Activated CD4-positive, alpha-beta T cell treated with anti-CD3 and anti-CD28 coated beads, Interleukin-2, amount 10 ng/mL, durations not matched to agents 24 days and 14 days (primary cell): ENCODE data around the gene FOXRED1. TPM values are rescaled to one million over a fixed set of nuclear protein-coding genes. Genes with fewer than 3 reads are reported as not detected.

Source experiments
- DNase-seq: peaks from one replicate; pipeline ENCODE4 v3.0.0; 2022
- H3K27ac Mint-ChIP-seq: one replicate; pipeline ENCODE4 v1.8.0; 2022; ENCODE audit warnings: mild to moderate bottlenecking, mixed read lengths
- H3K27me3 Mint-ChIP-seq: one replicate; pipeline ENCODE4 v1.8.0; 2022; ENCODE audit warnings: mixed read lengths
- H3K36me3 Mint-ChIP-seq: one replicate; pipeline ENCODE4 v1.8.0; 2022; ENCODE audit warnings: low read depth, mild to moderate bottlenecking, mixed read lengths
- H3K4me1 Mint-ChIP-seq: one replicate; pipeline ENCODE4 v1.8.0; 2021; ENCODE audit warnings: mixed read lengths
- H3K4me3 Mint-ChIP-seq: one replicate; pipeline ENCODE4 v1.8.0; 2022; ENCODE audit warnings: mild to moderate bottlenecking, moderate library complexity, mixed read lengths
- H3K9me3 Mint-ChIP-seq: one replicate; pipeline ENCODE4 v1.8.0; 2021; ENCODE audit warnings: mixed read lengths
- intact Hi-C: fragments of 100-400 bp; cut with micrococcal nuclease; formaldehyde crosslinking; loops from one replicate; pipeline ENCODE4 v1.15.1; 2023
- total RNA-seq: library from RNA; stranded (reverse); gene quantifications from 2 replicates; pipeline ENCODE4 v1.2.3, GENCODE V29; 2022

Gene FOXRED1
- total RNA-seq, 1 donor from 2014 or later, result 59.2 TPM

DNA sequence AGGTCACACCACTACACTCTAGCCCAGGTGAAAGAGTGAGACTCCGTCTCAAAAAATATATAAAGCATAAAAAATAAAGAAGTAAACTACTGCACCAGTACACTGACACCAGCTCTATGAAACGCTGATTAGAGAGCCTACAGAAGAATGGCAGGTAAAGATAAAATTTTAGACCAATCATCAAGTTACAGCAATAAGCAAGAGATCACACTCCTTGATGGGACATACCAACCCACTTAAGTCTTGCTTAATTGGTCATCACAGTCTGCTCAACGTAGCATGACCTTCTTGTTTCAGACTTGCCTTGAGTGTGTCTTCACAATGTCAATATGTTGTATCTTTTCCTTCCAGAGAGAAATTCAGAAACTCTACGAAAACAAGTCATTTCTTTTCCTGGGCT is 12.7 kb upstream of the FOXRED1 start:
- intact Hi-C loops, result no loop called here
- no peaks in the 10 kb centered on the region for H3K27me3 Mint-ChIP-seq
- no peak for DNase-seq
- peaks cover 2% of the 10 kb centered on the region for H3K4me1 Mint-ChIP-seq
- peaks cover 26% of the 10 kb centered on the region for H3K36me3 Mint-ChIP-seq
- H3K4me3 Mint-ChIP-seq, result no peak overlapping the region
- H3K27ac Mint-ChIP-seq, result no peak overlapping the region
- no peaks in the 10 kb centered on the region for H3K9me3 Mint-ChIP-seq

DNA sequence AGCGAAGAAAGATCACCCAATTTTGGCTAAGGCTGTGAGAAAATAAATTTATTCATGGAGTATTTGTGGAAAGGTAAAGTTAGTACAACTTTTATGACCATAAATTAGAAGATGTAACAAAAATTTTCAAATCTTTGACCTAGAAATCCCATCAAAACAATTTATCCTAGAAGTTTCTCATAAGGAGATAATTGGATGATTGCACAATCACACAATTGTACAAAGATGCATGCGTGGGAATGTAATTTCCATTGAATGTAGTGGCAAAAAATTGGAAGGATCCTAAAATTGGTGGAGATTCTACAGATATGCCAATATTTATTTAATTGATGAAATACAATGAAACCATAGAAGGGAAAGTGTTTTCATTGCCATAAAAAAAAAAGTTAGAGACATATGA is 11.8 kb upstream of the FOXRED1 start:
- Mint-ChIP-seq H3K9me3 (no peaks in the 10 kb centered on the region), H3K4me3 (no peak overlapping the region), H3K27ac (no peak overlapping the region), H3K27me3 (no peaks in the 10 kb centered on the region), H3K4me1 (peaks cover 2% of the 10 kb centered on the region), H3K36me3 (peaks cover 29% of the 10 kb centered on the region)
- no peak for DNase-seq
- intact Hi-C loops, result no loop called here

DNA sequence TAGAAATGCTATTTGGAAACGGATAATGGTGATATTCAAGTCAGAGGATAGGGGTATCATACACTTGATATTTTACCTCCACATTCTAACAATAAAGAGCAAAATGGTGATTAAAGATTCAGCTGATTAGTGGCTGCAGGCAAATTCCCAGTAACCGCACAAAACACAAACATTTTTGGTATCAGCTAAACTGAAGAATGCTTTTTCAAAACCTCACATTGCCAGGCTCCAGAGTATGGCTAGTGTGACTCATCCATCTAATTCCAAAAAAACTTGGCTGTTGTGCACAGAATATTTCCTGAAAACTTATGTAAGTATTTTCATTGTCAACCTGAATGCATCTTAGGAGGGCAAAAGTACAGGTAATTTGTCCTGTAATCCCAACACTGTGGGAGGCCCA is 11.2 kb upstream of the FOXRED1 start:
- peaks cover 29% of the 10 kb centered on the region for H3K36me3 Mint-ChIP-seq
- H3K9me3 Mint-ChIP-seq, result no peaks in the 10 kb centered on the region
- H3K27me3 Mint-ChIP-seq, result no peaks in the 10 kb centered on the region
- H3K27ac Mint-ChIP-seq, result no peak overlapping the region
- intact Hi-C loops, result no loop called here
- DNase-seq, result no peak
- H3K4me1 Mint-ChIP-seq, result peaks cover 2% of the 10 kb centered on the region
- H3K4me3 Mint-ChIP-seq, result no peak overlapping the region

DNA sequence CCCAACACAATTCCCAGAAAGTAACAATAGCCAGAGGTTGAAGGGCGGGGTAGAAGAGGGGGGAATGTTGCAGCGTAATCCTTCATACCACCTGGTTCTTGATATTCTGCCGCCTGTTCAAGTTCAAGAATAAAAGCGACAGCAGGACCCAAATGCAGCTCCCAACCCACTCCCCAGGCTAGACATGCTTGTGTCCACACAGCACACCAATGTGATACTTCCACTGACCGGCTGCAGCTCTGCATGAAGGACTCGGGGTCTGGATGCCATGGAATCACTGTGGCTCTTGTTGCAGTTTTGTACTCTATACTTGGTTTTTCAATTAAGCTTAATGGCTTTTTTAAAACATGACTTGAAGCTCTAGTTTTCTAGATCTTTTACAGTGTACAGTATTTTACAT is 6.7 kb upstream of the FOXRED1 start:
- intact Hi-C loops, result loop anchor here (10.0 kb wide), 1 partner anchor 337 kb away; no protein-coding TSS in a partner anchor
- Mint-ChIP-seq H3K9me3 (no peaks in the 10 kb centered on the region), H3K27me3 (no peaks in the 10 kb centered on the region), H3K27ac (no peak overlapping the region), H3K36me3 (peaks cover 56% of the 10 kb centered on the region), H3K4me3 (no peak overlapping the region), H3K4me1 (peaks cover 10% of the 10 kb centered on the region)
- DNase-seq, result no peak

DNA sequence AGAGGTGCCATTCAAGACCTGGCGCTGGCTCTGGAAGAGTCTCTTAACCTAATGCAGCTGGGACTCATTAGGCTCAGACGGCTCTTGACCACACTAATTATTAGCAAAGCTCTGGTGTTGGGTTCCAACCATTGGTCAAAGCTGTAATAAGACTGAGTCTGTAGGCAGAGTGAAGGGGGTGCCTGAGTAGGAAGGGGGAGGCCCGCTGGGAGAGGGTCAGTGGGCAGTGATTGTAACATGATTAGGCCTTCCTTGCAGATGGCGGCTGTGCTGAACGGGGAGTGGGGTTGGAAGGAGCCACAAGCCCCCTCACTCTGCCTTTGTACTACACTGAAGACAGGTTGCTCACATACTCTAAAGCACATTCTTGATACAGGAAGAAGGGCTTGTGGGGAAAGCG is 5.5 kb upstream of the FOXRED1 start:
- DNase-seq, result no peak
- no peak overlapping the region for H3K4me3 Mint-ChIP-seq
- intact Hi-C loops, result loop anchor here (10.0 kb wide), 1 partner anchor 339 kb away; no protein-coding TSS in a partner anchor
- H3K36me3 Mint-ChIP-seq, result peaks cover 61% of the 10 kb centered on the region
- H3K9me3 Mint-ChIP-seq, result no peaks in the 10 kb centered on the region
- H3K27ac Mint-ChIP-seq, result no peak overlapping the region
- H3K4me1 Mint-ChIP-seq, result peaks cover 16% of the 10 kb centered on the region
- no peaks in the 10 kb centered on the region for H3K27me3 Mint-ChIP-seq

DNA sequence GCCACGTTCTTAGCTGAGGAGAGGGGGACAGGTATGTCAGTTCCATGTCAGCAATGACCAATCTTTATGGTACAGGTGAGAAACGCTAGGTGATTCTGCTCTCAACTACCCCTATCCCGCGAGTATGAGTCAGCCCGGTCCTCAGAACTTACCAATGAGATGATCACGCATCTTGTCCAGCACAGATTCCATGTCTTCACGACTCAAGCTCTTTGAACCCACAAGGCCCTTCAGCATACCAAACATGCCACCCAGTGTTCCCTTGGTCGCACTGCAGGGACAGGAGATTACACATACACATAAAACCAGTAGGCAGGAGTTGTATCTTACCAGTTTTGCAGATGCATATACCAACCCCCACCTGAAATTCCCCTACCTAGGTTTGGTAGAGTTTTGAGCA is 3.1 kb upstream of the FOXRED1 start:
- no peak for DNase-seq
- H3K36me3 Mint-ChIP-seq, result peaks cover 60% of the 10 kb centered on the region
- H3K9me3 Mint-ChIP-seq, result no peaks in the 10 kb centered on the region
- intact Hi-C loops, result loop anchor here (5.0 to 10.0 kb wide), 2 partner anchors 341 to 1389 kb away; no protein-coding TSS in a partner anchor
- H3K4me3 Mint-ChIP-seq, result no peak overlapping the region
- no peaks in the 10 kb centered on the region for H3K27me3 Mint-ChIP-seq
- peaks cover 30% of the 10 kb centered on the region for H3K4me1 Mint-ChIP-seq
- no peak overlapping the region for H3K27ac Mint-ChIP-seq

DNA sequence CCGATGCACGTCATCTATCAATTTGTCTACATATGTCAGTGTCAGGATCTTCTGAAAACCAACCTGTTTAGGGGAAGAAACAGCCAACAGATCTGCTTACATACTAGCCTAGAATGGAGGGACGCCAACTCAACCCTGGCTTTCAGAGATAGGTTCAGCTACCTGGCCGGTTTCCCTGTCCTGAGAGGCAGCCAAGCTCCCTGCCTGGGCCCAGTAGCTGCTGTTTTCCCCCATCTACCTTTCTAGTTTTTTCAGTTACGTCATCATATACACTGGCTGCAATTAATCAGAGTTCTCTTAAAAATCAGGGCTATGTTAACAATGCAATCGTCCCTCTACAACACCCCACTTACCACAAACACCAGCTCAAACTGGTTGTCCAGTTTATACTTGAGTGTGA is 1.3 kb upstream of the FOXRED1 start:
- H3K36me3 Mint-ChIP-seq, result peaks cover 56% of the 10 kb centered on the region
- intact Hi-C loops, result loop anchor here (2.0 to 10.0 kb wide), 4 partner anchors 205 to 1390 kb away; partner anchors contain the start of genes CDON and CHEK1
- DNase-seq, result no peak
- H3K4me3 Mint-ChIP-seq, result peak overlapping the region; percentile 95
- no peaks in the 10 kb centered on the region for H3K27me3 Mint-ChIP-seq
- H3K9me3 Mint-ChIP-seq, result no peaks in the 10 kb centered on the region
- peaks cover 33% of the 10 kb centered on the region for H3K4me1 Mint-ChIP-seq
- H3K27ac Mint-ChIP-seq, result peak overlapping the region; percentile 92

DNA sequence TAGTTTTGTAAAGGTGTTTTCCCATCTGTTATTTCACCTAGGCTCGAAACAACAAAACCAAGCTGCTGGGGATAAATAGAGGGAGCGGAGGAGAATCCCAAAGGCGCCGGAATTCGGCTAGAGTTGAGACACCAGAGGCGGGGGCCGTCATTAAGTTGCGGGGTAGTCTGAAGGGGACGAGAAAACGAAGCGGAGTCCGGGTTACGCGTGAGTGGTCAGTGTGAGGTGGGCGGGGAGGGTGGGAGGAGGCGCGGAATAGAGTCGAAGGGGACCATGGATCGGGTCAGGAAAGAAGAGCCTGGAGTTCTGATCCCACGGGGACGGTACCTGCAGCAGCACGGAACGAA is 620 bp upstream of the FOXRED1 start:
- peak overlapping the region; percentile 95 for H3K4me3 Mint-ChIP-seq
- H3K9me3 Mint-ChIP-seq, result no peaks in the 10 kb centered on the region
- intact Hi-C loops, result loop anchor here (2.0 to 10.0 kb wide), 4 partner anchors 206 to 1391 kb away; partner anchors contain the start of genes CDON and CHEK1
- peaks cover 53% of the 10 kb centered on the region for H3K36me3 Mint-ChIP-seq
- H3K4me1 Mint-ChIP-seq, result peaks cover 33% of the 10 kb centered on the region
- DNase-seq, result peak; percentile 68
- no peaks in the 10 kb centered on the region for H3K27me3 Mint-ChIP-seq
- H3K27ac Mint-ChIP-seq, result peak overlapping the region; percentile 92

DNA sequence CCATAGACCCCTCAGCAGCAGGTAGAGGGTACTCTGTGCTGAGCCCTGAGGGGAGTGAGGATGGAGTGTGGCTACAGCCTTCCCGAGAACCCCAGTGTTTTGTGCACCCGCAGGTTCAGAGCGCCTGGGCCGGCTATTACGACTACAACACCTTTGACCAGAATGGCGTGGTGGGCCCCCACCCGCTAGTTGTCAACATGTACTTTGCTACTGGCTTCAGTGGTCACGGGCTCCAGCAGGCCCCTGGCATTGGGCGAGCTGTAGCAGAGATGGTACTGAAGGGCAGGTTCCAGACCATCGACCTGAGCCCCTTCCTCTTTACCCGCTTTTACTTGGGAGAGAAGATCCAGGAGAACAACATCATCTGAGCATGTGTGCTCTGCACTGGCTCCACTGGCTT is 8.4 kb downstream of the FOXRED1 start:
- no peak overlapping the region for H3K27ac Mint-ChIP-seq
- intact Hi-C loops, result no loop called here
- DNase-seq, result no peak
- peaks cover 14% of the 10 kb centered on the region for H3K4me1 Mint-ChIP-seq
- H3K27me3 Mint-ChIP-seq, result no peaks in the 10 kb centered on the region
- H3K36me3 Mint-ChIP-seq, result peaks cover 45% of the 10 kb centered on the region
- H3K9me3 Mint-ChIP-seq, result no peaks in the 10 kb centered on the region
- no peak overlapping the region for H3K4me3 Mint-ChIP-seq

DNA sequence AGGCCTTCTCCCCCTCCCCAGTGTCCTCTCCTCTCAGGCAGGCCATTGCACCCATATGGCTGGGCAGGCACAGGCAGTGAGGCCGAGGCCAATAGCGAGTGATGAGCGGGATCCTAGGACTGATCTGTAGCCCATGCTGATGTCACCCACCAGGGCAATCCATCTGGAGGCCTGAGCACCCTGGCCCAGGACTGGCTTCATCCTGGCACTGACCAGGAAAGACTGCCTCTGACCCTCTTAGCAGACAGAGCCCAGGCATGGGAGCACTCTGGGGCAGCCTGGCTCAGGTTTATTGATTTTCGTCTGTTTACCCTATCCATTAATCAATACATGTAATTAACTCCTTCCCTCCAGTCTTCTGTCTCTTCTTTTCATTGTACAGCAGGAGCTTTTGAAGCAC is 8.8 kb downstream of the FOXRED1 start:
- H3K27ac Mint-ChIP-seq, result no peak overlapping the region
- H3K4me1 Mint-ChIP-seq, result peaks cover 18% of the 10 kb centered on the region
- intact Hi-C loops, result no loop called here
- no peak overlapping the region for H3K4me3 Mint-ChIP-seq
- no peaks in the 10 kb centered on the region for H3K27me3 Mint-ChIP-seq
- no peak for DNase-seq
- peaks cover 42% of the 10 kb centered on the region for H3K36me3 Mint-ChIP-seq
- H3K9me3 Mint-ChIP-seq, result no peaks in the 10 kb centered on the region

DNA sequence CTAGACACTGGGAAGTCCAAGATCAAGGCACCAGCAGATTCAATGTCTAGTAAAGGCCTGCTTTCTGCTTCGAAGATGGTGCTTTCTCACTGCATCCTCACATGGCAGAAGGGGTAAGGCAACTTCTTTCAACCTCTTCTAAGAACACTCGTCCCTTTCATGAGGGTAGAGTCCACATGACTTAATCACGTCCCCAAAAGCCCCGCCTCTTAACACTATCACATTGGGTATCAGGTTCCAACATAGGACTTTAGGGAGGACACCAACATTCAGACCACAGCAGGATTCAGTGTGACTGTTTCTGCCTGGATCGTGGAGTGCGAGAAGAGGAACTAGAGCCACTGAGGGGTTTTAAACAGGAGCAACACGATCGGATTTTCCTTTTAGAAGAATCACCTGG is 10.2 kb downstream of the FOXRED1 start:
- no peak overlapping the region for H3K4me3 Mint-ChIP-seq
- H3K27me3 Mint-ChIP-seq, result no peaks in the 10 kb centered on the region
- peaks cover 38% of the 10 kb centered on the region for H3K36me3 Mint-ChIP-seq
- H3K9me3 Mint-ChIP-seq, result no peaks in the 10 kb centered on the region
- DNase-seq, result no peak
- peaks cover 24% of the 10 kb centered on the region for H3K4me1 Mint-ChIP-seq
- no peak overlapping the region for H3K27ac Mint-ChIP-seq
- intact Hi-C loops, result no loop called here

DNA sequence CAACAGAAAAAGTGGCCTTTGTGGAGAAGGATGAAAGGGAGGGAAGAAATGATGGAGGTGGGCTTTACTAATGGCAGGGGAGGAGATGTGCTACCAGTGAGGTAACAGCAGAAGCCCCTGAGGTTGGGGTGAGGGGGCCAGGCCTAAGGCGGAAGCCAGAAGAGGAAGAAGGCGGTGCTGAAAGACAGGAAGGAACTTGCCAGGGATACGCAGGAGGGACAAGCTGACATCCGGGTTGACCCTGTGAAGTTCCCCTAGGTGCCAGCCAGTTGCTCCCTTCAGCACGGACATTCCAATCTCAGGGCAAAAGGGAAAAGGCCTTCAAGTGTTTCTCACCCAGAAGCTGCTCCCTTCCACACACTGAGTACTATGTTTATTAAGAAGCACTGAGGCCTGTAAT is 11.6 kb downstream of the FOXRED1 start:
- no peak for DNase-seq
- Mint-ChIP-seq H3K36me3 (peaks cover 28% of the 10 kb centered on the region), H3K27me3 (no peaks in the 10 kb centered on the region), H3K27ac (peak overlapping the region; percentile 56), H3K4me1 (peaks cover 33% of the 10 kb centered on the region), H3K4me3 (no peak overlapping the region), H3K9me3 (no peaks in the 10 kb centered on the region)
- intact Hi-C loops, result no loop called here

DNA sequence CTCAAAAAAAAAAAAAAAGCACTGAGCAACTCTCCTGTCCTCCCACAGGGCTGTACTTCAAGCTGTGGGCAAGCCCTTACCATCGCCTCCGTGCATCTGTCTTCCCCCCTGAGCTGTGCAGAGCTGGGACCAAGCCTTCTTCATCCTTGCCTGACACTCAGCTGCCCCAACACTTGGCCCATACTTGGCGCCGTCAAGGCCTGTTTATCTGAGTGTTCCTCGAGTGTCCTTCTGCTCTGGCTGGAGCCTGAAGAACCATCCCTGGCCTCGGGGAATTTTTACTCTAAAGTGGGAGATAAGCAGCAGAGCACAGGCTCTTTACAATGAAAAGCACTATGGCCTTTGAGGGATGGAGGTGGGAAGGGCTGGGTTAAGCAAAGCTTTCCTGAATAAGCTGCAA is 12.3 kb downstream of the FOXRED1 start:
- H3K27me3 Mint-ChIP-seq, result no peaks in the 10 kb centered on the region
- no peak overlapping the region for H3K27ac Mint-ChIP-seq
- intact Hi-C loops, result no loop called here
- H3K4me3 Mint-ChIP-seq, result peak overlapping the region; percentile 98
- no peak for DNase-seq
- H3K4me1 Mint-ChIP-seq, result peaks cover 31% of the 10 kb centered on the region
- H3K9me3 Mint-ChIP-seq, result no peaks in the 10 kb centered on the region
- H3K36me3 Mint-ChIP-seq, result peaks cover 23% of the 10 kb centered on the region

DNA sequence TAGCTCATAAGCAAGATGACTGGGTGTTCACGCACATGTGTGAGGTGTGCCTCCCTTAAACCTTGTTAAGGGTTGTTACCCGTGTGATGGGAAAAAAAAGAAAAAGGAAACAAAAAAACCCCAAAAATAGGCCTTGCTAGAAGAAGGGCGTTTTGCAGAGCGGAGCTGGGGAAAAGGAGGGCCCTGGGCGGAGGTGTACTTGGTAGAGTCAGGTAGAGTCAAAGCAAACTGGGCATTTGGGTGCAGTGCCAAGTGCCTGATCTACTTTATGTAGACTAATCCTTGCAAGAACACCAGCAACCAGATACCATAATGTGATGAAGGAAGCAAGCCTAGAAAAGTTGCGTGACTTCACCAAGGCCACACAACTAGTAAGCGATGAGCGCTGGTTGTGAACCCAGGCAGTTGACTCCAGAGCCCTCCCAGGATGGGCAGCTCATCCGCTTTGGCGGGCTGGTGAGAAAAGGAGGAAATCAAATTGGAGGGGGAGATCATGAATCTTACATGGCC is 12.8 kb downstream of the FOXRED1 start:
- Mint-ChIP-seq H3K9me3 (no peaks in the 10 kb centered on the region), H3K36me3 (peaks cover 23% of the 10 kb centered on the region), H3K27ac (peak overlapping the region; percentile 94), H3K27me3 (no peaks in the 10 kb centered on the region), H3K4me1 (peaks cover 31% of the 10 kb centered on the region), H3K4me3 (peak overlapping the region; percentile 98)
- intact Hi-C loops, result loop anchor here (2.0 kb wide), 1 partner anchor 73 kb away; the partner anchor contains the start of gene ST3GAL4
- DNase-seq, result no peak

DNA sequence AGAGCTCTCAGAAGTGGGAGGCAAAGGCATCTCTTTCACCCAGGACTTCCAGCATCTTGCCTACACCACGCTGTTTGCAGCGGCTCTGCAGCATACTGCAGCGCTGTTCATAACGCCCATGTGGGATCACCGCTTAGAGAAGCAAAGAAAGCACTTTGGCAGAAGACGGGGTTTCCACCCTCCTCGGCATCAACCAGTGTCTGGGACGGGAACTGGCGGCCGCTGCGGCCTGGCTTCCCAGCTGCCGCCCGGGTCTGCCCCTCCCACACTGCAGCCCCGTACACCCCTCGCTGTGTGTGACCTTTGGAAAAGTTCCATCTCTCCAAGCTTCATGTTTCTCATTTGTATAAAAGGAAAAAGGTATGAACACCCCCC is 13.4 kb downstream of the FOXRED1 start:
- Mint-ChIP-seq H3K36me3 (peaks cover 22% of the 10 kb centered on the region), H3K27me3 (no peaks in the 10 kb centered on the region), H3K4me3 (peak overlapping the region; percentile 98), H3K4me1 (peaks cover 31% of the 10 kb centered on the region), H3K27ac (peak overlapping the region; percentile 94), H3K9me3 (no peaks in the 10 kb centered on the region)
- intact Hi-C loops, result loop anchor here (2.0 kb wide), 1 partner anchor 72 kb away; the partner anchor contains the start of gene ST3GAL4
- peak; percentile 79 for DNase-seq
